HepG2 (cell line): ENCODE data around the gene NDUFB8. TPM values are rescaled to one million over a fixed set of nuclear protein-coding genes. Genes with fewer than 3 reads are reported as not detected.

Experiments used
- ERF ChIP-seq: IDR thresholded peaks from 2 replicates; pipeline ENCODE4 v1.6.1; 2018; ENCODE audit warnings: missing biosample characterization, missing genetic modification reagents
- ZNF772 ChIP-seq: sonication (generic); formaldehyde crosslinking; IDR thresholded peaks from 2 replicates; pipeline ENCODE4 v1.5.0; 2020; ENCODE audit warnings: mild to moderate bottlenecking, missing genetic modification reagents
- polyA plus RNA-seq, 8 experiments: library from polyadenylated mRNA; depleted of rRNA in 3 of 8; stranded (reverse) in 7 of 8; unstranded in 1 of 8; fragments of >200 nt; fragmentation: Illumina TruSeq in 4 of 8; extraction: Trizol in 4 of 8; gene quantifications; 2 replicates each; pipeline versions ENCODE4 v1.2.1 to v1.2.3, GENCODE V29; 2011 to 2016; ENCODE audit warnings: low read depth in 4 of 8, missing spikeins in 1 of 8, mixed read lengths in 1 of 8; ENCODE audit not compliant: insufficient read depth in 1 of 8
- total RNA-seq, 5 experiments: library from RNA; depleted of rRNA; stranded (reverse); fragments of >200 nt; fragmentation: Illumina TruSeq; extraction: Trizol; gene quantifications; 2 replicates each; pipeline ENCODE4 v1.2.3, GENCODE V29; 2016; ENCODE audit warnings: low read depth in 1 of 5
- TF ChIP-seq, protein P1 (sequence below): sonication (generic); formaldehyde crosslinking; IDR thresholded peaks from 2 replicates; pipeline ENCODE4 v1.8.0; 2022; ENCODE audit warnings: missing genetic modification reagents, mild to moderate bottlenecking, moderate library complexity, borderline replicate concordance
- TF ChIP-seq, protein P2 (sequence below): sonication (generic); formaldehyde crosslinking; IDR thresholded peaks from 2 replicates; pipeline ENCODE4 v1.4.0; 2020; ENCODE audit warnings: missing genetic modification reagents
- TF ChIP-seq, protein P3 (sequence below): sonication (generic); formaldehyde crosslinking; IDR thresholded peaks from 2 replicates; pipeline ENCODE4 v1.4.0; 2020; ENCODE audit warnings: mild to moderate bottlenecking, missing genetic modification reagents

The NDUFB8 gene
- total and polyA plus RNA-seq, 2 of the 13 experiments (the other 11 are each of a cell fraction or from before 2014, with no cell fraction given), result 210 to 216 TPM

DNA sequence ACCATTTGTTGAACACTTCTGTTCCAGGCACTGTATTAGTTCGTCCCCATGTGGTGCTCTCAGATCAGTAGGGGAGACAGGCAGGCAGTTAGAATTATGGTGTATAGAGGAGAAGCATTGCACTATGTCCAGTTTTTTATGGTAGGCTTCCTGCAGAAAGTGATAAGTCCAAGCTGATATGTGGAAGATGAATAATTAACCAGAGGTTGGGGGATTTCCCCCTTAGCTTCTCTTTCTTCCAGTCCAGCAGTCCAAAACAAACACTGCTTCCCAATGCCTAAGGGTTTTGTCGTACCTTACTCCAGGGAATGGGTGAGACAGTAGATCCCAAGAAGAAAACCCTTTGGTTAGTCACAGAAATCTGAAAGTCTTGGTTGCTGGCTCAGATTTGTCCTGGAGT is 25.2 kb upstream of the NDUFB8 start (continued):
- TF ChIP-seq, protein P1, sequence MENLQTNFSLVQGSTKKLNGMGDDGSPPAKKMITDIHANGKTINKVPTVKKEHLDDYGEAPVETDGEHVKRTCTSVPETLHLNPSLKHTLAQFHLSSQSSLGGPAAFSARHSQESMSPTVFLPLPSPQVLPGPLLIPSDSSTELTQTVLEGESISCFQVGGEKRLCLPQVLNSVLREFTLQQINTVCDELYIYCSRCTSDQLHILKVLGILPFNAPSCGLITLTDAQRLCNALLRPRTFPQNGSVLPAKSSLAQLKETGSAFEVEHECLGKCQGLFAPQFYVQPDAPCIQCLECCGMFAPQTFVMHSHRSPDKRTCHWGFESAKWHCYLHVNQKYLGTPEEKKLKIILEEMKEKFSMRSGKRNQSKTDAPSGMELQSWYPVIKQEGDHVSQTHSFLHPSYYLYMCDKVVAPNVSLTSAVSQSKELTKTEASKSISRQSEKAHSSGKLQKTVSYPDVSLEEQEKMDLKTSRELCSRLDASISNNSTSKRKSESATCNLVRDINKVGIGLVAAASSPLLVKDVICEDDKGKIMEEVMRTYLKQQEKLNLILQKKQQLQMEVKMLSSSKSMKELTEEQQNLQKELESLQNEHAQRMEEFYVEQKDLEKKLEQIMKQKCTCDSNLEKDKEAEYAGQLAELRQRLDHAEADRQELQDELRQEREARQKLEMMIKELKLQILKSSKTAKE (CRISPR knock-in tag), result no peak
- TF ChIP-seq, protein P2, sequence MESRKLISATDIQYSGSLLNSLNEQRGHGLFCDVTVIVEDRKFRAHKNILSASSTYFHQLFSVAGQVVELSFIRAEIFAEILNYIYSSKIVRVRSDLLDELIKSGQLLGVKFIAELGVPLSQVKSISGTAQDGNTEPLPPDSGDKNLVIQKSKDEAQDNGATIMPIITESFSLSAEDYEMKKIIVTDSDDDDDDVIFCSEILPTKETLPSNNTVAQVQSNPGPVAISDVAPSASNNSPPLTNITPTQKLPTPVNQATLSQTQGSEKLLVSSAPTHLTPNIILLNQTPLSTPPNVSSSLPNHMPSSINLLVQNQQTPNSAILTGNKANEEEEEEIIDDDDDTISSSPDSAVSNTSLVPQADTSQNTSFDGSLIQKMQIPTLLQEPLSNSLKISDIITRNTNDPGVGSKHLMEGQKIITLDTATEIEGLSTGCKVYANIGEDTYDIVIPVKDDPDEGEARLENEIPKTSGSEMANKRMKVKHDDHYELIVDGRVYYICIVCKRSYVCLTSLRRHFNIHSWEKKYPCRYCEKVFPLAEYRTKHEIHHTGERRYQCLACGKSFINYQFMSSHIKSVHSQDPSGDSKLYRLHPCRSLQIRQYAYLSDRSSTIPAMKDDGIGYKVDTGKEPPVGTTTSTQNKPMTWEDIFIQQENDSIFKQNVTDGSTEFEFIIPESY (CRISPR knock-in tag), result no peak
- TF ChIP-seq ERF (no peak), ZNF772 (CRISPR knock-in tag) (no peak)
- TF ChIP-seq, protein P3, sequence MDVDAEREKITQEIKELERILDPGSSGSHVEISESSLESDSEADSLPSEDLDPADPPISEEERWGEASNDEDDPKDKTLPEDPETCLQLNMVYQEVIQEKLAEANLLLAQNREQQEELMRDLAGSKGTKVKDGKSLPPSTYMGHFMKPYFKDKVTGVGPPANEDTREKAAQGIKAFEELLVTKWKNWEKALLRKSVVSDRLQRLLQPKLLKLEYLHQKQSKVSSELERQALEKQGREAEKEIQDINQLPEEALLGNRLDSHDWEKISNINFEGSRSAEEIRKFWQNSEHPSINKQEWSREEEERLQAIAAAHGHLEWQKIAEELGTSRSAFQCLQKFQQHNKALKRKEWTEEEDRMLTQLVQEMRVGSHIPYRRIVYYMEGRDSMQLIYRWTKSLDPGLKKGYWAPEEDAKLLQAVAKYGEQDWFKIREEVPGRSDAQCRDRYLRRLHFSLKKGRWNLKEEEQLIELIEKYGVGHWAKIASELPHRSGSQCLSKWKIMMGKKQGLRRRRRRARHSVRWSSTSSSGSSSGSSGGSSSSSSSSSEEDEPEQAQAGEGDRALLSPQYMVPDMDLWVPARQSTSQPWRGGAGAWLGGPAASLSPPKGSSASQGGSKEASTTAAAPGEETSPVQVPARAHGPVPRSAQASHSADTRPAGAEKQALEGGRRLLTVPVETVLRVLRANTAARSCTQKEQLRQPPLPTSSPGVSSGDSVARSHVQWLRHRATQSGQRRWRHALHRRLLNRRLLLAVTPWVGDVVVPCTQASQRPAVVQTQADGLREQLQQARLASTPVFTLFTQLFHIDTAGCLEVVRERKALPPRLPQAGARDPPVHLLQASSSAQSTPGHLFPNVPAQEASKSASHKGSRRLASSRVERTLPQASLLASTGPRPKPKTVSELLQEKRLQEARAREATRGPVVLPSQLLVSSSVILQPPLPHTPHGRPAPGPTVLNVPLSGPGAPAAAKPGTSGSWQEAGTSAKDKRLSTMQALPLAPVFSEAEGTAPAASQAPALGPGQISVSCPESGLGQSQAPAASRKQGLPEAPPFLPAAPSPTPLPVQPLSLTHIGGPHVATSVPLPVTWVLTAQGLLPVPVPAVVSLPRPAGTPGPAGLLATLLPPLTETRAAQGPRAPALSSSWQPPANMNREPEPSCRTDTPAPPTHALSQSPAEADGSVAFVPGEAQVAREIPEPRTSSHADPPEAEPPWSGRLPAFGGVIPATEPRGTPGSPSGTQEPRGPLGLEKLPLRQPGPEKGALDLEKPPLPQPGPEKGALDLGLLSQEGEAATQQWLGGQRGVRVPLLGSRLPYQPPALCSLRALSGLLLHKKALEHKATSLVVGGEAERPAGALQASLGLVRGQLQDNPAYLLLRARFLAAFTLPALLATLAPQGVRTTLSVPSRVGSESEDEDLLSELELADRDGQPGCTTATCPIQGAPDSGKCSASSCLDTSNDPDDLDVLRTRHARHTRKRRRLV (CRISPR knock-in tag), result no peak
- TF ChIP-seq, all 625 proteins: peak for 6
